ENCODE data around the gene CNTN5.
"Not testable (repeated sequence)": the region's sequence is repeated elsewhere in the genome, so short reads cannot be mapped to it uniquely, and the experiment has no call there.

CNTN5 gene

DNA sequence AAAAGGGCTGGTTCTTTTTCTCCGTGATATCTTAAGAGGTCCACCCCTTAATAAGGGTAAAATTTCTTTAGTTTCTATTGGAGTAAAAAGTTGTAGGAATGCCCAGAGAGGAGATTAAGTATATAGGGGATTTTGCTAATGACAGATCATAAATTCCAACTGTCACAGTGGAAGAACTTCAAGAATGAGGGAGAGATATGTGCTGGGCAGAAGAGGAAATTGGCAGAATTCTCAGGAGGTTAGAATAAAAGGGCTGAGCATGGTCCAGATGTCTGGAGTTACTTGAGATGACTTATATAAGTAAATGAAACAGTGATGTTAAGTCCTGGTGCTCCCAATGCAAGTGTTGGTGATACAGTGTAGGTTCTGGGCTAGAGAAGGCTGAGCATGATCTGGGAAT lies 1248.8 kb downstream of the CNTN5 start:
- DNase-seq, result no peak

GRCh38 chr11:100273066-100273815 lies 1252.5 kb downstream of the CNTN5 start:
- no peak for DNase-seq

- not testable (repeated sequence) for DNase-seq
These were observed 1253.7 kb downstream of the CNTN5 start for GRCh38 chr11:100274466-100274865.

- DNase-seq, result no peak
These were observed 1274.0 kb downstream of the CNTN5 start for GRCh38 chr11:100294748-100295147.

GRCh38 chr11:100296051-100296679 lies 1275.4 kb downstream of the CNTN5 start:
- DNase-seq, result no peak

DNA sequence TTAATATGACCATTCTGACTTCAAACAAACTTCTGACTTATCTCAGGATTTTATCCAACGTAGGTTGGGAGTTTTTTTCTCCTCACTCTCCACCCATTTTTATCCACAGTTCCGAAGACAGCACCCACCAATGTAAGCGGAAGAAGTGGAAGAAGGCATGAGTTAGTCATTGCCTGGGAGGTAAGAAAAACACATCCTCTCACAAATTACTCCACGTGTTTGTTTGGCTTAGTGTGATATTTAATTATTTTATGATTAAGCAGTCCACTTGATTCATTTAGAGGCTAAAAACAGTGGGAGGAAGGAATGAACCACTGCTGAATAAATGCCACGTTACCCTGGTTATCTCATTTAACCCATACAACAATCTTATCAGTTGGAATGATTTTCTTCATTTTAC lies 1276.8 kb downstream of the CNTN5 start:
- no peak for DNase-seq

GRCh38 chr11:100302824-100303223 lies 1282.1 kb downstream of the CNTN5 start:
- no peak for DNase-seq

GRCh38 chr11:100303897-100304296 lies 1283.1 kb downstream of the CNTN5 start:
- DNase-seq, result no peak

- DNase-seq, result no peak
These were observed 1287.5 kb downstream of the CNTN5 start for GRCh38 chr11:100308202-100308601.

DNA sequence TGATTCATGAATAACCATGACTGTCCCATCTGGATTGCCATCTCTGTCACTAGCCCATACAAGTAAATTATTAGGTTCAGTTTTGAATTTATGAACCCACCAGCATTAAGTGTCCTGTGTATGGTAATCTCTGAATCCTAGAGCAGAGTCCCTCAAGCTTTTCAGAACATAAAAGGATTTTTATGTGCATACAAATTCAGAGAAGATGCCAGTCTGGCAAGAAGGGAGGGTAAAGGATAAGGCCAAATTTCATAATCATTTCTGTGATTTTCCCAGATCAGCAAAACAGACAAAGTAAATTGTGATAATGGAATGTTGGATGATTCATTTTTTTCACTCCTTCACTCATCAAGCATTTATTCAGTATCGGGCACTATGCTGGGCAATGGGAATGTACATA lies 1295.2 kb downstream of the CNTN5 start:
- DNase-seq, result no peak

DNA sequence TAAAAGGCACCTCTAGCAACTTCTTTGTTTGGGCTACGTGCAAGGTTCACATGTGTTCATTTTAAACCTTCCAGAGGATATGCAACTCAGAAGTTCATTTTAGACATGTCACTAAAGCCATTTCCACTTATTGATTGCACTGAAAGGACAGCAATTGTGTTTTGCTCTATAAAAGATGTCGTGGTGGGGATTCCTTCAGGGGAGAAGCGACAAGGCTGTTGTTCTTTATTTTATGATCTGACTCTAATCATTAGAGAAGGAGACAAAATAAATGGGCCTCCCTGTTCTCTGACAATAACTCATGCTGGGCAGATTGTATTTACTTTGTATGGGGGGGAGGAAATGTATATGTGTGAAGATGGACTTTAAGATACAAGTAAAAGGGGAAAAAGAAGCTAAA lies 1296.2 kb downstream of the CNTN5 start:
- no peak for DNase-seq

DNA sequence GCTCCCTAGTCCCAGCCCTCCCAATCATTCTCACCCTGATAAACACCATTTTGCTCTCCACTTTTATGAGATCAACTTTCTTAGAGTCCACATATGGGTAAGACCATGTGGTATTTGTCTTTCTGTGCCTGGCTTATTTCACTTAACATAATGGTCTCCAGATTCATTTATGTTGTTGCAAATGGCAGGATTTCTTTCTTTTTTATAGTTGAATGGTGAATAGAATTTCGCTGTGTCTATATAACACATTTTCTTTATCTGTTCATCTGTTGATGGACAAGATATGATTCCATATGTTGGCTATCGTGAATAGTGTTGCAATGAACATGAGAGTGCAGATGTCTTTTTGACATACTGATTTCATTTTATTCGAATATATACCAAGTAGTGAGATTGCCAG lies 1298.9 kb downstream of the CNTN5 start:
- no peak for DNase-seq

- peak; percentile 10 for DNase-seq
These were observed 1308.0 kb downstream of the CNTN5 start for GRCh38 chr11:100328626-100329340.

GRCh38 chr11:100329352-100329751 lies 1308.6 kb downstream of the CNTN5 start:
- no peak for DNase-seq

- DNase-seq, result no peak
These were observed 1316.1 kb downstream of the CNTN5 start for GRCh38 chr11:100336873-100337272.

GRCh38 chr11:100338144-100338840 lies 1317.5 kb downstream of the CNTN5 start:
- DNase-seq, result no peak

DNA sequence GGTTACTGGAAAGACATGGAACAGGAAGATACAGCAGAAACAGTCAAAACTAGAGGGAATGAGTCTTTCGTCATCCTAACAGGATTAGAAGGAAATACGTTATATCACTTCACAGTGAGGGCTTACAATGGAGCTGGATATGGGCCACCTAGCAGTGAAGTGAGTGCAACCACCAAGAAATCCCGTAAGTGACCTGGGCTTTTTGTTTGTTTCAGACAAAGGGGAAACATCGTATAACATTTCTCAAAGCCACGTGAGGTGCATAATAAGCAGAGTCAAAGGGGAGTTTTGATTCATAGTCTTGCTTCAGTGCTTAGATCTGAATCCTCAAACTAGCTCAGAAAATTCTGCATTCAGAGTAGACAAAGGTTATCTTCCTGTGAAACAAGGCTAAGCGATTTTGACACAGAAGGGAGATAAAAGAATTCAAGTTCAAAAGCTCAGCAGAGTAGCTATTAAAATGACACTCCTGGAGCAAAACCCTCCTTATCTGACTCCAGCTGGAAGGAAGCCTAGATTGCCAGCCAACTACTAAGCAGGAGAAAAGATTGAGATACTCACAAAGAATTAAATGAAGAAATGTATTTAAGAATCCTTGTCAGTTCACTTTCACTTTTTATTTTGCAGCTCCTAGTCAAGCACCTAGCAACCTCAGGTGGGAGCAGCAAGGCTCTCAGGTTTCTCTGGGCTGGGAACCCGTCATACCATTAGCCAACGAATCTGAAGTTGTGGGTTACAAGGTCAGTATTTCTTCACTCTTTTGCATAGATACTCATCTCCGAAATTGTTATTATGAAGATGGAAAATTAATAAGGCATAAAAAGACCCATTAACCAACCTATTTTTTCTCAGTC lies 1319.9 kb downstream of the CNTN5 start:
- DNase-seq, result no peak

GRCh38 chr11:100353083-100353482 lies 1332.3 kb downstream of the CNTN5 start:
- DNase-seq, result no peak

DNA sequence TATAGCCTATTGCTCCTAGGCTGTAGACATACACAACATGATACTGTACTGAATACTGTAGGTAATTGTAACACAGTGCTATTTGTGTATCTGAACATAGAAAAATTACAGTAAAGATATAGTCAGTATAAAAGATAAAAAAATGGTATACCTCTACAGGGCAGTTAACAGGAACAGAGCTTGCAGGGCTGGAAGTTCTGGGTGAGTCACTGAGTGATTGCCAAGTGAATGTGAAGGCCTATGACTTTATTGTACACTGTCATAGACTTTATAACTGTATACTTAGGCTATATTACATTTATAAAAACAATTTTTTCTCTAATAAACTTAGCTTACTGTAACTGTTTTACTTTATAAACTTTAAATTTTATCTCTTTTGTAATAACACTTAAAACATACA lies 1334.0 kb downstream of the CNTN5 start:
- DNase-seq, result no peak

- peak; percentile 6 for DNase-seq
These were observed 1335.3 kb downstream of the CNTN5 start for GRCh38 chr11:100356035-100356434.

GRCh38 chr11:100359281-100359680 lies 1338.5 kb downstream of the CNTN5 start:
- DNase-seq, result no peak

DNA sequence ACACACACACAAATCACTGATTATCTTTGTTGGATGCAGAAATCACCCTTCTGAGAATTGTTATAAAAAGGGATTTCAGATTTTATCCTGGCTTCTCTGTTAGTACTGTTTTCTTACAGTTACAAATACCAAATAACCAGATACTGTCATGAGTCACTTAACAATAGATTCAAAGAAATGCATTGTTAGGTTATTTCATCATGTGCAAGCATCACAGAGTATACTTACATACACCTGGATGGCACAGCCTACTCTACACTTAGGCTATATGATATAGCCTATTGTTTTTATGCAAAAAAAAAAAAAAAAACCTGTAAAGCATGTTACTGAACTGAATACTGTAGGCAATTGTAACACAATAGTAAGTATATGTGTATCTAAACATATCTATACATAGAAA lies 1347.1 kb downstream of the CNTN5 start:
- DNase-seq, result no peak

Data from DMS79 treated with DMSO at 0.1 percent for 48 hours (cell line).